Natural killer cell (primary cell): ENCODE measurements around the gene ASTN2. TPM values are rescaled to one million over a fixed set of nuclear protein-coding genes. Genes with fewer than 3 reads are reported as not detected.

Experiments used
- ATAC-seq, 3 donors: fragments of 150-1000 bp in 2 of 3; fragments of 200-7000 bp in 1 of 3; cut with Tn5 transposase; 1 replicate in 1 of 3; 2 replicates in 2 of 3; pipeline ENCODE4 v1.10.0; 2021; ENCODE audit warnings: mild to moderate bottlenecking in 2 of 3, moderate library complexity in 2 of 3
- DNase-seq, 2 donors: peaks; one replicate each; pipeline versions ENCODE4 v3.0.0 to v3.0.0-alpha.2; 2013 to 2021; ENCODE audit warnings: mixed read lengths in 1 of 2
- H3K27ac ChIP-seq: one replicate; pipeline ENCODE4 v1.5.1; 2013; ENCODE audit warnings: mild to moderate bottlenecking, low read length
- H3K27me3 ChIP-seq: one replicate; pipeline ENCODE4 v1.6.1; 2013; ENCODE audit warnings: low read length; ENCODE audit not compliant: control insufficient read depth, insufficient read depth
- H3K36me3 ChIP-seq: one replicate; pipeline ENCODE4 v1.6.1; 2013; ENCODE audit warnings: low read length; ENCODE audit not compliant: control insufficient read depth, insufficient read depth
- H3K4me1 ChIP-seq: one replicate; pipeline ENCODE4 v1.6.1; 2013; ENCODE audit warnings: low read length; ENCODE audit not compliant: control insufficient read depth, insufficient read depth
- H3K4me3 ChIP-seq: one replicate; pipeline ENCODE4 v1.5.1; 2013; ENCODE audit warnings: low read length
- H3K9me3 ChIP-seq: one replicate; pipeline ENCODE4 v1.6.1; 2013; ENCODE audit warnings: low read length; ENCODE audit not compliant: control insufficient read depth, insufficient read depth
- H3K27ac Mint-ChIP-seq, 2 donors: one replicate each; pipeline ENCODE4 v1.8.0; 2022; ENCODE audit warnings: mild to moderate bottlenecking in 2 of 2, mixed read lengths in 2 of 2, moderate library complexity in 1 of 2
- H3K27me3 Mint-ChIP-seq, 2 donors: one replicate each; pipeline ENCODE4 v1.8.0; 2022; ENCODE audit warnings: low read depth in 2 of 2, mixed read lengths in 2 of 2
- H3K36me3 Mint-ChIP-seq: one replicate; pipeline ENCODE4 v1.8.0; 2022; ENCODE audit warnings: mixed read lengths
- H3K4me1 Mint-ChIP-seq, 2 donors: one replicate each; pipeline ENCODE4 v1.8.0; 2022; ENCODE audit warnings: mixed read lengths in 2 of 2
- H3K4me3 Mint-ChIP-seq: one replicate; pipeline ENCODE4 v1.8.0; 2022; ENCODE audit warnings: mild to moderate bottlenecking, moderate library complexity, mixed read lengths
- H3K9me3 Mint-ChIP-seq, 2 donors: one replicate each; pipeline ENCODE4 v1.8.0; 2022; ENCODE audit warnings: mixed read lengths in 2 of 2
- CTCF ChIP-seq: fragments of 200-600 bp; IDR thresholded peaks from one replicate; pipeline ENCODE4 v1.8.0; 2022; ENCODE audit warnings: antibody characterized with exemption
- WGBS: methylation state at CpG from one replicate; pipeline ENCODE4 v1.1.7; 2013; ENCODE audit warnings: missing lambda C conversion rate; ENCODE audit not compliant: insufficient coverage; 5-methylcytosine and 5-hydroxymethylcytosine counted together
- intact Hi-C: fragments of 100-400 bp; cut with micrococcal nuclease; formaldehyde crosslinking; loops from one replicate; pipeline ENCODE4 v1.14.2; 2022
- total RNA-seq, 4 donors: library from RNA; stranded (reverse); fragments of 120-200 nt in 1 of 4; gene quantifications; one replicate each; pipeline versions ENCODE4 v1.2.3 to v1.2.4, GENCODE V29; 2013 to 2022

Gene ASTN2
- total RNA-seq, 3 donors from 2014 or later (not counting 1 experiment from before 2014, with no cell fraction given), result 3.0 to 3.5 (median 3.2) TPM

- Mint-ChIP-seq H3K36me3 (no peaks in the 10 kb centered on the region), H3K4me1 (no peaks in the 10 kb centered on the region)
- H3K27me3 ChIP-seq, result no peaks in the 10 kb centered on the region
These were observed 69.8 kb downstream of the ASTN2 start for GRCh38 chr9:117344892-117345660.

GRCh38 chr9:117343427-117343826, 71.4 kb downstream of the ASTN2 start:
- TF ChIP-seq CTCF, result no peak
- Histone ChIP-seq H3K9me3 (peaks cover 4% of the 10 kb centered on the region), H3K4me1 (no peaks in the 10 kb centered on the region), H3K4me3 (no peak overlapping the region), H3K36me3 (no peaks in the 10 kb centered on the region), H3K27ac (no peak overlapping the region), H3K27me3 (no peaks in the 10 kb centered on the region)
- Mint-ChIP-seq H3K9me3 (peaks cover 0 to 16% of the 10 kb centered on the region in 2 donors), H3K27ac (no peak overlapping the region), H3K4me3 (no peak overlapping the region), H3K36me3 (no peaks in the 10 kb centered on the region), H3K27me3 (no peaks in the 10 kb centered on the region), H3K4me1 (no peaks in the 10 kb centered on the region)
- intact Hi-C loops, result no loop called here
- ATAC-seq (no peak), DNase-seq (no peak)
- WGBS, result 63% methylated on average over 1 of the region's 1 CpG

More at GRCh38 chr9:117344892-117345660, 69.8 kb downstream of the ASTN2 start:
- 39% methylated on average over 4 of the region's 4 CpGs for WGBS
- Histone ChIP-seq H3K4me3 (no peak overlapping the region), H3K9me3 (no peaks in the 10 kb centered on the region), H3K4me1 (no peaks in the 10 kb centered on the region), H3K36me3 (no peaks in the 10 kb centered on the region), H3K27ac (no peak overlapping the region)
- Mint-ChIP-seq H3K4me3 (no peak overlapping the region), H3K27me3 (no peaks in the 10 kb centered on the region), H3K27ac (no peak overlapping the region), H3K9me3 (peaks cover 0 to 12% of the 10 kb centered on the region in 2 donors)
- no peak for ATAC-seq
- TF ChIP-seq CTCF, result no peak
- DNase-seq, result no peak
- intact Hi-C loops, result no loop called here

GRCh38 chr9:117341151-117341550, 73.7 kb downstream of the ASTN2 start:
- no peaks in the 10 kb centered on the region for H3K36me3 Mint-ChIP-seq
- Histone ChIP-seq H3K36me3 (no peaks in the 10 kb centered on the region), H3K27ac (no peak overlapping the region), H3K4me1 (no peaks in the 10 kb centered on the region), H3K27me3 (no peaks in the 10 kb centered on the region), H3K4me3 (no peak overlapping the region), H3K9me3 (peaks cover 4% of the 10 kb centered on the region)
- 56% methylated on average over 2 of the region's 2 CpGs for WGBS
- intact Hi-C loops, result no loop called here
- DNase-seq (no peak), ATAC-seq (no peak)
- no peaks in the 10 kb centered on the region for H3K4me1 Mint-ChIP-seq
- H3K9me3 Mint-ChIP-seq, result peaks cover 0 to 22% of the 10 kb centered on the region in 2 donors
- no peak overlapping the region for H3K27ac Mint-ChIP-seq
- no peak overlapping the region for H3K4me3 Mint-ChIP-seq
- no peak for TF ChIP-seq CTCF
- no peaks in the 10 kb centered on the region for H3K27me3 Mint-ChIP-seq

- H3K4me1 ChIP-seq, result no peaks in the 10 kb centered on the region
- H3K27me3 ChIP-seq, result no peaks in the 10 kb centered on the region
- H3K4me3 ChIP-seq, result no peak overlapping the region
- Mint-ChIP-seq H3K4me1 (no peaks in the 10 kb centered on the region), H3K36me3 (no peaks in the 10 kb centered on the region), H3K9me3 (peaks cover 0 to 22% of the 10 kb centered on the region in 2 donors), H3K4me3 (no peak overlapping the region), H3K27ac (no peak overlapping the region), H3K27me3 (no peaks in the 10 kb centered on the region)
- H3K36me3 ChIP-seq, result no peaks in the 10 kb centered on the region
- H3K9me3 ChIP-seq, result peaks cover 4% of the 10 kb centered on the region
- no peak overlapping the region for H3K27ac ChIP-seq
- DNase-seq (no peak), ATAC-seq (no peak)
- no peak for TF ChIP-seq CTCF
- intact Hi-C loops, result no loop called here
- whole genome bisulfite sequencing, result 100% methylated on average over 2 of the region's 4 CpGs
These were observed 74.4 kb downstream of the ASTN2 start for GRCh38 chr9:117340422-117340821.
